HepG2 (cell line): ENCODE measurements around the gene PRR30. TPM values are rescaled to one million over a fixed set of nuclear protein-coding genes. Genes with fewer than 3 reads are reported as not detected.

Experiments
- ATRX ChIP-seq: sonication (generic); formaldehyde crosslinking; IDR thresholded peaks from 2 replicates; pipeline ENCODE4 v1.4.0; 2020; ENCODE audit warnings: missing genetic modification reagents, borderline replicate concordance
- CEBPZ ChIP-seq: IDR thresholded peaks from 2 replicates; pipeline ENCODE4 v1.6.1; 2012; ENCODE audit warnings: low read length, improper control_type of control experiment
- FOXO1 ChIP-seq: sonication (generic); formaldehyde crosslinking; IDR thresholded peaks from 2 replicates; pipeline ENCODE4 v1.4.0; 2020; ENCODE audit warnings: missing genetic modification reagents
- HOMEZ ChIP-seq: IDR thresholded peaks from 2 replicates; pipeline ENCODE4 v1.6.1; 2016; ENCODE audit warnings: low read depth
- MXD1 ChIP-seq: sonication (generic); formaldehyde crosslinking; IDR thresholded peaks from 2 replicates; pipeline ENCODE4 v1.4.0; 2020; ENCODE audit warnings: mild to moderate bottlenecking, missing genetic modification reagents
- MZF1 ChIP-seq: sonication (generic); formaldehyde crosslinking; IDR thresholded peaks from 2 replicates; pipeline ENCODE4 v1.8.1; 2023; ENCODE audit warnings: mild to moderate bottlenecking, missing genetic modification reagents, borderline replicate concordance
- PRDM10 ChIP-seq: sonication (generic); formaldehyde crosslinking; IDR thresholded peaks from 2 replicates; pipeline ENCODE4 v1.4.0; 2020; ENCODE audit warnings: low read depth, missing genetic modification reagents
- SAP130 ChIP-seq: IDR thresholded peaks from 2 replicates; pipeline ENCODE4 v1.6.1; 2016; ENCODE audit warnings: low read depth
- SMC3 ChIP-seq: IDR thresholded peaks from 2 replicates; pipeline ENCODE4 v1.6.1; 2011; ENCODE audit warnings: low read length, improper control_type of control experiment
- SOX6 ChIP-seq, 2 experiments: fragments of 450-650 bp in 1 of 2; sonication (generic) in 1 of 2; formaldehyde crosslinking in 1 of 2; IDR thresholded peaks; 2 replicates each; pipeline versions ENCODE4 v1.4.0 to v1.6.1; 2017 to 2020; ENCODE audit warnings: antibody characterized with exemption in 1 of 2, mild to moderate bottlenecking in 1 of 2, missing genetic modification reagents in 1 of 2
- ZFP41 ChIP-seq: sonication (generic); formaldehyde crosslinking; IDR thresholded peaks from 2 replicates; pipeline ENCODE4 v1.4.0; 2020; ENCODE audit warnings: mild to moderate bottlenecking, missing genetic modification reagents, borderline replicate concordance
- ZNF251 ChIP-seq: sonication (generic); formaldehyde crosslinking; IDR thresholded peaks from 2 replicates; pipeline ENCODE4 v1.9.0; 2021; ENCODE audit warnings: mild to moderate bottlenecking, missing genetic modification reagents
- ZNF331 ChIP-seq: sonication (generic); formaldehyde crosslinking; IDR thresholded peaks from 2 replicates; pipeline ENCODE4 v1.4.0; 2020; ENCODE audit warnings: missing genetic modification reagents
- ZNF446 ChIP-seq: sonication (generic); formaldehyde crosslinking; IDR thresholded peaks from 2 replicates; pipeline ENCODE4 v1.5.0; 2020; ENCODE audit warnings: mild to moderate bottlenecking, missing genetic modification reagents
- ZNF569 ChIP-seq: sonication (generic); formaldehyde crosslinking; IDR thresholded peaks from 2 replicates; pipeline ENCODE4 v1.5.0; 2020; ENCODE audit warnings: mild to moderate bottlenecking, missing genetic modification reagents, moderate library complexity, borderline replicate concordance
- polyA plus RNA-seq, 8 experiments: library from polyadenylated mRNA; depleted of rRNA in 3 of 8; stranded (reverse) in 7 of 8; unstranded in 1 of 8; fragments of >200 nt; fragmentation: Illumina TruSeq in 4 of 8; extraction: Trizol in 4 of 8; gene quantifications; 2 replicates each; pipeline versions ENCODE4 v1.2.1 to v1.2.3, GENCODE V29; 2011 to 2016; ENCODE audit warnings: low read depth in 4 of 8, missing spikeins in 1 of 8, mixed read lengths in 1 of 8; ENCODE audit not compliant: insufficient read depth in 1 of 8
- total RNA-seq, 5 experiments: library from RNA; depleted of rRNA; stranded (reverse); fragments of >200 nt; fragmentation: Illumina TruSeq; extraction: Trizol; gene quantifications; 2 replicates each; pipeline ENCODE4 v1.2.3, GENCODE V29; 2016; ENCODE audit warnings: low read depth in 1 of 5
- TF ChIP-seq, protein P1 (sequence below): fragments of 450-650 bp; IDR thresholded peaks from 2 replicates; pipeline ENCODE4 v1.6.1; 2016

PRR30 gene
- total and polyA plus RNA-seq, 2 of the 13 experiments (the other 11 are each of a cell fraction or from before 2014, with no cell fraction given): not detected

DNA sequence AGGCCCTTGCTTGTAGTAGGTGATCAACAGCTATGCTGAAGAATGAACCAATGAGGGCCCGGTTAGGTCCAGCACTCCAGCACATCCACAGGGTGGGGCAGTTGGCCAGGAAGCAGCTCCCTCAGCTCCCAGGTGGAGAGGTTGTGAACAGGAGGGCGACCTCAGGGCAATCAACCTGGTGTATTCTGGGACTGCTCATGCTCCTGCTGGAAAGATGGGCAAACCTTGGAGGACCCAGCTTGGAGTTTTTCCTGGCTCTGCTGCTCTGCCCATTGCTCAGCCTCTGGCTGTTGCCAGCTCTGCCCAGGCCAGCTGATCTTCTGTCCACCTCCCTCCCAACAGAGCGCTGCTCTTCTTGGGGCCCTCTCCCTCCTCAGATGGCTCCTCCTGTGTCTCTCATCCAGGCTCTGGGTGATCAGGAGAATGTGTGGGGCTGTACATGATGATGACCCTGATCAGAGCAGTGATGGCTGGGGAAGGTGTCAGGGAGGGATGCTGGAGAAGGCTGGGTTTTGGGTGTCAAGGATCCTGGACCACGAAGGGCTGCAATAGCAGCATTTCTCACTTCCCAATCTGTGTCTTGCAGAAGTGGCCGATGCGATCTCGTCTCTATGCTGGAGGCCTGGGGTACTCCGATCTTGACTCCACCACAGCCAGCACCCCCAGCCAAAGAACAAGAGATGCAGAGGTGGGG, 13.0 kb upstream of the PRR30 start (continued):
- TF ChIP-seq ATRX (CRISPR knock-in tag) (no peak), SOX6 (IDR thresholded peaks at IDR 0.05) (no peak), SOX6 (CRISPR knock-in tag; IDR thresholded peaks at IDR 0.05) (0 out of 2 replicates have a peak, but pooled peaks have one; percentile 9), PRDM10 (no peak), CEBPZ (no peak), ZNF251 (CRISPR knock-in tag) (no peak), ZNF569 (CRISPR knock-in tag) (no peak), FOXO1 (CRISPR knock-in tag) (no peak), ZFP41 (CRISPR knock-in tag) (0 out of 2 replicates have a peak, but pooled peaks have one; percentile 60), SAP130 (CRISPR knock-in tag) (peak; percentile 29; the same call in 1 of the 2 replicates), ZNF446 (CRISPR knock-in tag) (no peak), ZNF331 (CRISPR knock-in tag) (0 out of 2 replicates have a peak, but pooled peaks have one; percentile 30), MZF1 (no peak), SMC3 (peak; percentile 94), HOMEZ (0 out of 2 replicates have a peak, but pooled peaks have one; percentile 46), MXD1 (no peak)
- TF ChIP-seq, protein P1, sequence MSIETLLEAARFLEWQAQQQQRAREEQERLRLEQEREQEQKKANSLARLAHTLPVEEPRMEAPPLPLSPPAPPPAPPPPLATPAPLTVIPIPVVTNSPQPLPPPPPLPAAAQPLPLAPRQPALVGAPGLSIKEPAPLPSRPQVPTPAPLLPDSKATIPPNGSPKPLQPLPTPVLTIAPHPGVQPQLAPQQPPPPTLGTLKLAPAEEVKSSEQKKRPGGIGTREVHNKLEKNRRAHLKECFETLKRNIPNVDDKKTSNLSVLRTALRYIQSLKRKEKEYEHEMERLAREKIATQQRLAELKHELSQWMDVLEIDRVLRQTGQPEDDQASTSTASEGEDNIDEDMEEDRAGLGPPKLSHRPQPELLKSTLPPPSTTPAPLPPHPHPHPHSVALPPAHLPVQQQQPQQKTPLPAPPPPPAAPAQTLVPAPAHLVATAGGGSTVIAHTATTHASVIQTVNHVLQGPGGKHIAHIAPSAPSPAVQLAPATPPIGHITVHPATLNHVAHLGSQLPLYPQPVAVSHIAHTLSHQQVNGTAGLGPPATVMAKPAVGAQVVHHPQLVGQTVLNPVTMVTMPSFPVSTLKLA: no peak
